GM23338 (cell line): ENCODE data around the gene TGFB3. TPM values are rescaled to one million over a fixed set of nuclear protein-coding genes. Genes with fewer than 3 reads are reported as not detected.
A peak's percentile ranks its signal among the peaks of the same experiment; 100 is the strongest.

Source experiments
- ATAC-seq: fragments of 200-7000 bp; cut with Tn5 transposase; 3 replicates; pipeline ENCODE4 v1.9.1; 2020
- DNase-seq: peaks from one replicate; pipeline ENCODE4 v3.0.0-alpha.2; 2015; ENCODE audit warnings: low spot score
- H2AFZ ChIP-seq: fragments of 200-600 bp; sonication (generic); 2 replicates; pipeline ENCODE4 v1.8.0; 2016; ENCODE audit warnings: antibody characterized with exemption, mild to moderate bottlenecking, moderate library complexity
- H3F3A ChIP-seq: fragments of 200-600 bp; sonication (generic); replicated peaks from 2 replicates; pipeline ENCODE4 v1.8.0; 2017; ENCODE audit warnings: antibody characterized with exemption, mixed run types, low read depth
- H3K27ac ChIP-seq: fragments of 200-600 bp; sonication (generic); 2 replicates; pipeline ENCODE4 v1.6.1; 2016; ENCODE audit warnings: low read depth
- H3K27me3 ChIP-seq: fragments of 200-600 bp; sonication (generic); 2 replicates; pipeline ENCODE4 v1.8.0; 2016; ENCODE audit warnings: mild to moderate bottlenecking, mixed run types, moderate library complexity; ENCODE audit not compliant: insufficient read depth
- H3K36me3 ChIP-seq: fragments of 200-600 bp; sonication (generic); 2 replicates; pipeline ENCODE4 v1.8.0; 2016; ENCODE audit warnings: mild to moderate bottlenecking; ENCODE audit not compliant: insufficient read depth
- H3K4me1 ChIP-seq: fragments of 200-600 bp; sonication (generic); 2 replicates; pipeline ENCODE4 v1.8.0; 2016; ENCODE audit warnings: mild to moderate bottlenecking, moderate library complexity; ENCODE audit not compliant: insufficient read depth
- H3K4me2 ChIP-seq: fragments of 200-600 bp; sonication (generic); 2 replicates; pipeline ENCODE4 v1.7.1; 2017; ENCODE audit warnings: mixed run types
- H3K4me3 ChIP-seq: fragments of 200-600 bp; sonication (generic); 2 replicates; pipeline ENCODE4 v1.6.1; 2016; ENCODE audit warnings: mixed run types
- H3K79me2 ChIP-seq: fragments of 200-600 bp; sonication (generic); replicated peaks from 2 replicates; pipeline ENCODE4 v1.8.0; 2017; ENCODE audit warnings: mild to moderate bottlenecking; ENCODE audit not compliant: insufficient read depth
- H3K9me2 ChIP-seq: fragments of 200-600 bp; sonication (generic); 2 replicates; pipeline ENCODE4 v1.8.0; 2017; ENCODE audit not compliant: insufficient read depth
- H4K20me1 ChIP-seq: fragments of 200-600 bp; sonication (generic); replicated peaks from 2 replicates; pipeline ENCODE4 v1.8.0; 2017; ENCODE audit warnings: mild to moderate bottlenecking; ENCODE audit not compliant: insufficient read depth
- H3K27ac Mint-ChIP-seq: 2 replicates; pipeline ENCODE4 v1.8.0; 2020; ENCODE audit warnings: inconsistent platforms, mild to moderate bottlenecking, moderate library complexity, mixed read lengths
- H3K27me3 Mint-ChIP-seq: 3 replicates; pipeline ENCODE4 v1.8.0; 2022; ENCODE audit warnings: low read depth, mild to moderate bottlenecking, moderate library complexity, mixed read lengths, inconsistent platforms; ENCODE audit not compliant: insufficient read depth, poor library complexity
- H3K36me3 Mint-ChIP-seq: 3 replicates; pipeline ENCODE4 v1.8.0; 2021; ENCODE audit warnings: low read depth, mild to moderate bottlenecking, inconsistent platforms, moderate library complexity, mixed read lengths
- H3K4me1 Mint-ChIP-seq: 3 replicates; pipeline ENCODE4 v1.8.0; 2020; ENCODE audit warnings: mild to moderate bottlenecking, inconsistent platforms, mixed read lengths
- H3K4me3 Mint-ChIP-seq: 3 replicates; pipeline ENCODE4 v1.8.0; 2021; ENCODE audit warnings: moderate library complexity, mild to moderate bottlenecking, inconsistent platforms, mixed read lengths
- H3K9me3 Mint-ChIP-seq: 3 replicates; pipeline ENCODE4 v1.8.0; 2020; ENCODE audit warnings: moderate library complexity, mild to moderate bottlenecking, inconsistent platforms, mixed read lengths
- CREB1 ChIP-seq: fragments of 250-450 bp; sonication (Bioruptor Pico); IDR thresholded peaks from 2 replicates; pipeline ENCODE4 v1.5.0; 2020; ENCODE audit warnings: low read depth, mild to moderate bottlenecking, moderate library complexity
- EZH2 ChIP-seq: fragments of 200-600 bp; sonication (generic); IDR thresholded peaks from one replicate; pipeline ENCODE4 v1.8.0; 2017; ENCODE audit warnings: antibody characterized with exemption, mild to moderate bottlenecking, low read depth; ENCODE audit not compliant: unreplicated experiment
- EZH2phosphoT487 ChIP-seq: fragments of 200-600 bp; sonication (generic); IDR thresholded peaks from one replicate; pipeline ENCODE4 v1.8.1; 2018; ENCODE audit warnings: antibody characterized with exemption; ENCODE audit not compliant: unreplicated experiment
- JUNB ChIP-seq: IDR thresholded peaks from one replicate; pipeline ENCODE4 v1.6.1; 2016; ENCODE audit warnings: antibody characterized with exemption; ENCODE audit not compliant: unreplicated experiment
- NANOG ChIP-seq: IDR thresholded peaks from 2 replicates; pipeline ENCODE4 v1.6.1; 2016; ENCODE audit warnings: antibody characterized with exemption, borderline replicate concordance
- POLR2AphosphoS5 ChIP-seq: IDR thresholded peaks from 2 replicates; pipeline ENCODE4 v1.6.1; 2016; ENCODE audit warnings: antibody characterized with exemption, low read depth
- STAT1 ChIP-seq: IDR thresholded peaks from one replicate; pipeline ENCODE4 v1.6.1; 2016; ENCODE audit warnings: antibody characterized with exemption; ENCODE audit not compliant: unreplicated experiment
- ZNF331 ChIP-seq: fragments of 250-450 bp; sonication (Bioruptor Pico); IDR thresholded peaks from 2 replicates; pipeline ENCODE4 v1.5.0; 2020; ENCODE audit warnings: low read depth, mild to moderate bottlenecking, moderate library complexity
- polyA plus RNA-seq: library from polyadenylated mRNA; unstranded; fragments of >200 nt; fragmentation: Nextera tagmentation; extraction: Ambion mirVana; gene quantifications from 2 replicates; pipeline ENCODE4 v1.2.1, GENCODE V29; 2016
- total RNA-seq: library from RNA; depleted of rRNA; stranded (reverse); fragments of >200 nt; shearing (Covaris generic); gene quantifications from 2 replicates; pipeline ENCODE4 v1.2.3, GENCODE V29; 2014
- TF ChIP-seq, protein P1 (sequence below), 2 experiments: fragments of 200-600 bp in 1 of 2; sonication (generic) in 1 of 2; conservative IDR thresholded peaks; 2 replicates each; pipeline versions ENCODE4 v1.5.1 to v1.6.1; 2016 to 2017; ENCODE audit warnings: antibody characterized with exemption in 2 of 2, low read depth in 2 of 2, mild to moderate bottlenecking in 2 of 2, moderate library complexity in 1 of 2
- TF ChIP-seq, protein P2 (sequence below): IDR thresholded peaks from one replicate; pipeline ENCODE4 v1.6.1; 2018; ENCODE audit warnings: antibody characterized with exemption; ENCODE audit not compliant: unreplicated experiment
- TF ChIP-seq, protein P3 (sequence below): IDR thresholded peaks from 2 replicates; pipeline ENCODE4 v1.6.1; 2016; ENCODE audit warnings: antibody characterized with exemption

TGFB3 gene
- total and polyA plus RNA-seq, 2 experiments from 2014 or later = 0.17 to 0.87 TPM

DNA sequence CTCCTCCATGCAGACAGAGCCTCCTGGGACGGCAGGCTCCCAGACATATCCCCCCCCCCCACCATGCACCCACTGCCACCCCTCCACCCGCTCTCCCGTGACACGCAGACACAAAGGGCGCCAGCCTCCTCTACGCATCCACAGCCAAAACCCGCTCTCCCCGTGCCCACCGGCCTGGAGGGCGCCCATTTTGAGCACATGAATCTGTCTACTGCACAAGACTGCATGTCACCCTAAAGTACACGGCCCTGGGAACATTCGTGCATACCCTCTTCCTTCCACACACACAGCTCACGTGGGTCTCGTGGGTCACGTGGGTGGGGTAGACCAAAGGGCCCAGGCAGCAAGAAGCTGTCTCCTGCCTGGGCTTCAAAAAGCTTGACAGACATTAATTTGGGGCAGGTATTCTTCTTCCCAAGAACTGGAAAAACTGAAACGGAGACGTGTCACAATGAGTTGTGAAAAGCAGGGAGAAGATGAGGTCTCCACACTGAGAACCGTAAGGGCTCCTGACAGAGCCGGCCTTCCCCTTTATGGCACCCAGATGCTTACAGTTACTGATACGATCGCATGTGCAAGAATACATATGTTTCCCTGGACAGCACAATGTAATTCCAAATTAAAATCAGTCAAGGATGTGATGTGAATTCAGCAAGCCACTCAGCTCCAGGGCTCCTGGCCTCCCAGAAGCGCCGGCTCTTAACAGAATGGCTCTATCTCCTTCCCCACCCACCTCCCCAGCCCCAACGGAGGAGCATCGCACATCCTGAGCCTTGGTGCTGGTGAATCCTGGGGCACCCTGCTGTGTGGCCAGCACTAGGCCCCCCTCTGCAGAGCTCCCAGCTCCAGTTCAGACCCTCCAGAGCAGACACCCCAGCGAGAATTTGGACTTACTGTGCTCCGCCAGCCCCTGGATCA, 1.9 kb downstream of the TGFB3 start (continued):
- TF ChIP-seq, protein P1, sequence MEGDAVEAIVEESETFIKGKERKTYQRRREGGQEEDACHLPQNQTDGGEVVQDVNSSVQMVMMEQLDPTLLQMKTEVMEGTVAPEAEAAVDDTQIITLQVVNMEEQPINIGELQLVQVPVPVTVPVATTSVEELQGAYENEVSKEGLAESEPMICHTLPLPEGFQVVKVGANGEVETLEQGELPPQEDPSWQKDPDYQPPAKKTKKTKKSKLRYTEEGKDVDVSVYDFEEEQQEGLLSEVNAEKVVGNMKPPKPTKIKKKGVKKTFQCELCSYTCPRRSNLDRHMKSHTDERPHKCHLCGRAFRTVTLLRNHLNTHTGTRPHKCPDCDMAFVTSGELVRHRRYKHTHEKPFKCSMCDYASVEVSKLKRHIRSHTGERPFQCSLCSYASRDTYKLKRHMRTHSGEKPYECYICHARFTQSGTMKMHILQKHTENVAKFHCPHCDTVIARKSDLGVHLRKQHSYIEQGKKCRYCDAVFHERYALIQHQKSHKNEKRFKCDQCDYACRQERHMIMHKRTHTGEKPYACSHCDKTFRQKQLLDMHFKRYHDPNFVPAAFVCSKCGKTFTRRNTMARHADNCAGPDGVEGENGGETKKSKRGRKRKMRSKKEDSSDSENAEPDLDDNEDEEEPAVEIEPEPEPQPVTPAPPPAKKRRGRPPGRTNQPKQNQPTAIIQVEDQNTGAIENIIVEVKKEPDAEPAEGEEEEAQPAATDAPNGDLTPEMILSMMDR (conservative IDR thresholded peaks at IDR 0.05; ENCODE audit: low read depth in 2 of 2) = no peak
- TF ChIP-seq JUNB (no peak), ZNF331 (CRISPR knock-in tag) (no peak), EZH2 (no peak), STAT1 (no peak), POLR2AphosphoS5 (no peak), EZH2phosphoT487 (no peak), CREB1 (CRISPR knock-in tag) (no peak), NANOG (no peak)
- TF ChIP-seq, protein P2, sequence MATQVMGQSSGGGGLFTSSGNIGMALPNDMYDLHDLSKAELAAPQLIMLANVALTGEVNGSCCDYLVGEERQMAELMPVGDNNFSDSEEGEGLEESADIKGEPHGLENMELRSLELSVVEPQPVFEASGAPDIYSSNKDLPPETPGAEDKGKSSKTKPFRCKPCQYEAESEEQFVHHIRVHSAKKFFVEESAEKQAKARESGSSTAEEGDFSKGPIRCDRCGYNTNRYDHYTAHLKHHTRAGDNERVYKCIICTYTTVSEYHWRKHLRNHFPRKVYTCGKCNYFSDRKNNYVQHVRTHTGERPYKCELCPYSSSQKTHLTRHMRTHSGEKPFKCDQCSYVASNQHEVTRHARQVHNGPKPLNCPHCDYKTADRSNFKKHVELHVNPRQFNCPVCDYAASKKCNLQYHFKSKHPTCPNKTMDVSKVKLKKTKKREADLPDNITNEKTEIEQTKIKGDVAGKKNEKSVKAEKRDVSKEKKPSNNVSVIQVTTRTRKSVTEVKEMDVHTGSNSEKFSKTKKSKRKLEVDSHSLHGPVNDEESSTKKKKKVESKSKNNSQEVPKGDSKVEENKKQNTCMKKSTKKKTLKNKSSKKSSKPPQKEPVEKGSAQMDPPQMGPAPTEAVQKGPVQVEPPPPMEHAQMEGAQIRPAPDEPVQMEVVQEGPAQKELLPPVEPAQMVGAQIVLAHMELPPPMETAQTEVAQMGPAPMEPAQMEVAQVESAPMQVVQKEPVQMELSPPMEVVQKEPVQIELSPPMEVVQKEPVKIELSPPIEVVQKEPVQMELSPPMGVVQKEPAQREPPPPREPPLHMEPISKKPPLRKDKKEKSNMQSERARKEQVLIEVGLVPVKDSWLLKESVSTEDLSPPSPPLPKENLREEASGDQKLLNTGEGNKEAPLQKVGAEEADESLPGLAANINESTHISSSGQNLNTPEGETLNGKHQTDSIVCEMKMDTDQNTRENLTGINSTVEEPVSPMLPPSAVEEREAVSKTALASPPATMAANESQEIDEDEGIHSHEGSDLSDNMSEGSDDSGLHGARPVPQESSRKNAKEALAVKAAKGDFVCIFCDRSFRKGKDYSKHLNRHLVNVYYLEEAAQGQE = no peak
- TF ChIP-seq, protein P3, sequence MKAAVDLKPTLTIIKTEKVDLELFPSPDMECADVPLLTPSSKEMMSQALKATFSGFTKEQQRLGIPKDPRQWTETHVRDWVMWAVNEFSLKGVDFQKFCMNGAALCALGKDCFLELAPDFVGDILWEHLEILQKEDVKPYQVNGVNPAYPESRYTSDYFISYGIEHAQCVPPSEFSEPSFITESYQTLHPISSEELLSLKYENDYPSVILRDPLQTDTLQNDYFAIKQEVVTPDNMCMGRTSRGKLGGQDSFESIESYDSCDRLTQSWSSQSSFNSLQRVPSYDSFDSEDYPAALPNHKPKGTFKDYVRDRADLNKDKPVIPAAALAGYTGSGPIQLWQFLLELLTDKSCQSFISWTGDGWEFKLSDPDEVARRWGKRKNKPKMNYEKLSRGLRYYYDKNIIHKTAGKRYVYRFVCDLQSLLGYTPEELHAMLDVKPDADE = no peak

DNA sequence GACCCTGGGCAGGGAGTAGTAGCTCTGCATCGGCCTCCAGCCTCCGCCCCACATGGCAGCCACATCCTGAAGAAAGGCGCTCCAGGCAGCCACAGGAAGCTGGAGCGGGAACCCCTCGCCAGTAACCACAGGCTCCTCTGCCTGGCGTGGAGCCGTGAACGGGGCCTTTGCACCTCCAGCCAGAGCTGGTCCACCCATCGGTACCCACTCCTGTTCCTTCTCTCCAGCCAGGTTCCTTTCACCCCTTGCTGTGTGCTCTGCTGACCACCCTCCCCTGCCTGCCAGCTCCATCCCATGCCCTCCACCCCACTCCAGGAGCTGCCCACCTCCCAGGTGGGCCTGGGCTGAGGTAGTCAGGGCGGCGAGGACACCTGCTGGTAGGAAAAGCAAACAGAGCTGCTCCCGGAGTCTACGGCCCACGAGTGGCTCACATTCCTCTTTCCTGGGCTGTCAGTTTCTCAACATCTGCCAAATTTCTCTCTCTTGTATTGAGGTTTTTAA, 2.7 kb downstream of the TGFB3 start:
- 0 out of 2 replicates have a peak, but pooled peaks cover 2% of the 10 kb centered on the region for H3F3A ChIP-seq
- no peak overlapping the region for H3K4me3 ChIP-seq
- Mint-ChIP-seq H3K27ac (no peak overlapping the region), H3K9me3 (no peaks in the 10 kb centered on the region; the same call in 2 of the 3 replicates), H3K36me3 (no peaks in the 10 kb centered on the region), H3K4me3 (no peak overlapping the region), H3K4me1 (peaks cover 38% of the 10 kb centered on the region), H3K27me3 (peaks cover 25% of the 10 kb centered on the region)
- no peak overlapping the region for H3K27ac ChIP-seq
- DNase-seq (peak; percentile 76), ATAC-seq (peak; percentile 42)
- no peaks in the 10 kb centered on the region; the same call in 1 of the 2 replicates for H4K20me1 ChIP-seq
- no peaks in the 10 kb centered on the region for H3K36me3 ChIP-seq
- TF ChIP-seq POLR2AphosphoS5 = no peak
- TF ChIP-seq, protein P1 (conservative IDR thresholded peaks at IDR 0.05; ENCODE audit: low read depth in 2 of 2) = peak; percentile 73 to 91
- peaks cover 29% of the 10 kb centered on the region for H3K27me3 ChIP-seq
- no peaks in the 10 kb centered on the region for H3K9me2 ChIP-seq
- no peak overlapping the region for H2AFZ ChIP-seq
- H3K4me1 ChIP-seq = peaks cover 32% of the 10 kb centered on the region
- H3K4me2 ChIP-seq = no peak overlapping the region
- H3K79me2 ChIP-seq = no peaks in the 10 kb centered on the region
